SU-DHL-6 (cell line): ENCODE measurements around the gene POM121L2.

ENCODE experiments used
- EZH2phosphoT487 ChIP-seq: fragments of 200-600 bp; sonication (generic), shearing (Covaris generic); conservative IDR thresholded peaks from 2 replicates; pipeline ENCODE4 v1.6.1; 2018; ENCODE audit warnings: mild to moderate bottlenecking, antibody characterized with exemption, low read length, moderate library complexity, mixed read lengths
- TF ChIP-seq, protein P1 (sequence below): fragments of 200-600 bp; sonication (generic); IDR thresholded peaks from one replicate; pipeline ENCODE4 v1.5.1; 2017; ENCODE audit warnings: antibody characterized with exemption, mild to moderate bottlenecking, low read length, moderate library complexity; ENCODE audit not compliant: insufficient read depth, poor library complexity, severe bottlenecking

DNA sequence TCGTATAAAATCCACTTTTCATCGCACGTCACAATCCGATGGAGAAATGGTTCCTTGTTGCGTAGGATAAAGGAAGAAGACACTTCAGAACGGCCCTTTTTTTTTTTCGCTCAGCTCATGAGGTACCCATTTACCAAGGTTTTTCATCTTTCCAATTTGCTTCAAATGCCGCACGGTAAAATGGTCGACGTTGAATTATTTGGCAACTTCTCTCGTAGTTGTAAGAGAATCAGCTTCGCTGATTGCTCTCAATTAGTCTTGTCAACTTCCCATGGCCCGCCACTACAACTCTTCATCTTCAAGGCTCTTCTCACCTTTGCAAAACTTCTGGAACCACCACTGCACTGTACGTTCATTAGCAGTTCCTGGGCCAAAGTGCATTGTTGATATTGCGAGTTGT lies 28.8 kb downstream of the POM121L2 start:
- no peak for TF ChIP-seq EZH2phosphoT487
- TF ChIP-seq, protein P1, sequence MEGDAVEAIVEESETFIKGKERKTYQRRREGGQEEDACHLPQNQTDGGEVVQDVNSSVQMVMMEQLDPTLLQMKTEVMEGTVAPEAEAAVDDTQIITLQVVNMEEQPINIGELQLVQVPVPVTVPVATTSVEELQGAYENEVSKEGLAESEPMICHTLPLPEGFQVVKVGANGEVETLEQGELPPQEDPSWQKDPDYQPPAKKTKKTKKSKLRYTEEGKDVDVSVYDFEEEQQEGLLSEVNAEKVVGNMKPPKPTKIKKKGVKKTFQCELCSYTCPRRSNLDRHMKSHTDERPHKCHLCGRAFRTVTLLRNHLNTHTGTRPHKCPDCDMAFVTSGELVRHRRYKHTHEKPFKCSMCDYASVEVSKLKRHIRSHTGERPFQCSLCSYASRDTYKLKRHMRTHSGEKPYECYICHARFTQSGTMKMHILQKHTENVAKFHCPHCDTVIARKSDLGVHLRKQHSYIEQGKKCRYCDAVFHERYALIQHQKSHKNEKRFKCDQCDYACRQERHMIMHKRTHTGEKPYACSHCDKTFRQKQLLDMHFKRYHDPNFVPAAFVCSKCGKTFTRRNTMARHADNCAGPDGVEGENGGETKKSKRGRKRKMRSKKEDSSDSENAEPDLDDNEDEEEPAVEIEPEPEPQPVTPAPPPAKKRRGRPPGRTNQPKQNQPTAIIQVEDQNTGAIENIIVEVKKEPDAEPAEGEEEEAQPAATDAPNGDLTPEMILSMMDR, result no peak
